LNCaP clone FGC (cell line): ENCODE results near the gene SNF8.
"Not testable (repeated sequence)": the region's sequence is repeated elsewhere in the genome, so short reads cannot be mapped to it uniquely, and the experiment has no call there.

Experiments used
- DNase-seq: peaks from one replicate; pipeline ENCODE4 v3.0.0-alpha.2; 2011; ENCODE audit warnings: low read depth
- H3K4me3 ChIP-seq: 2 replicates; pipeline ENCODE4 v1.5.1; 2011; ENCODE audit warnings: mild to moderate bottlenecking, low read depth, low read length, control low read depth
- CTCF ChIP-seq: IDR thresholded peaks from 2 replicates; pipeline ENCODE4 v1.5.1; 2012; ENCODE audit warnings: mild to moderate bottlenecking; ENCODE audit not compliant: control insufficient read depth, insufficient read depth; ENCODE audit errors: extremely low read depth

The SNF8 gene

GRCh38 chr17:48961516-48962233 lies 17.0 kb upstream of the SNF8 start:
- TF ChIP-seq CTCF: no peak
- DNase-seq: no peak
- H3K4me3 ChIP-seq: no peak overlapping the region

- H3K4me3 ChIP-seq: no peak overlapping the region
- no peak for TF ChIP-seq CTCF
- no peak for DNase-seq
Observed at GRCh38 chr17:48960834-48961515, 16.3 kb upstream of the SNF8 start.

GRCh38 chr17:48954300-48954755 lies 9.7 kb upstream of the SNF8 start:
- H3K4me3 ChIP-seq: no peak overlapping the region
- TF ChIP-seq CTCF: peak; percentile 39; the same call in 1 of the 2 replicates
- DNase-seq: peak; percentile 27

- H3K4me3 ChIP-seq: no peak overlapping the region
- no peak for TF ChIP-seq CTCF
- DNase-seq: no peak
Observed at GRCh38 chr17:48952904-48953303, 8.3 kb upstream of the SNF8 start.

GRCh38 chr17:48951572-48951971 lies 6.9 kb upstream of the SNF8 start:
- H3K4me3 ChIP-seq: no peak overlapping the region
- no peak for TF ChIP-seq CTCF
- DNase-seq: no peak

GRCh38 chr17:48945261-48945651 lies 614 bp upstream of the SNF8 start:
- not testable (repeated sequence) for DNase-seq
- peak overlapping the region; percentile 99 for H3K4me3 ChIP-seq

GRCh38 chr17:48933035-48933434 lies 11.6 kb downstream of the SNF8 start:
- no peak overlapping the region for H3K4me3 ChIP-seq
- TF ChIP-seq CTCF: no peak
- DNase-seq: no peak
